GM12878 (cell line): ENCODE measurements around the gene DDX42. TPM values are rescaled to one million over a fixed set of nuclear protein-coding genes. Genes with fewer than 3 reads are reported as not detected.

Experiments used
- ATAC-seq: fragments of 200-7000 bp; cut with Tn5 transposase; 3 replicates; pipeline ENCODE4 v1.9.1; 2020; ENCODE audit warnings: mild to moderate bottlenecking, moderate library complexity
- BruUV-seq: library from RNA; stranded (reverse); fragments of 400-500 nt; replicated peaks from 2 replicates; lab custom pipeline; 2021; lab: Mats Ljungman, UMichigan
- CTCF ChIA-PET: fragments of 300-600 bp; sonication (Branson Sonifier 250); formaldehyde crosslinking; extraction: SDS; loops from one replicate; lab custom pipeline; 2021; ENCODE audit warnings: inconsistent platforms; lab: Yijun Ruan, JAX
- POLR2A ChIA-PET: fragments of 350-600 bp; formaldehyde crosslinking; extraction: SDS; loops from one replicate; lab custom pipeline; 2021; ENCODE audit warnings: inconsistent platforms; lab: Charles Lee
- RAD21 ChIA-PET: fragments of 300-600 bp; sonication (Branson Sonifier 250); formaldehyde crosslinking; loops from one replicate; lab custom pipeline; 2023; ENCODE audit warnings: antibody characterized with exemption; ENCODE audit not compliant: unreplicated experiment; lab: Charles Lee
- SMC1A ChIA-PET: fragments of 300-600 bp; sonication (Branson Sonifier 250); formaldehyde crosslinking; loops from one replicate; lab custom pipeline; 2023; ENCODE audit not compliant: unreplicated experiment, uncharacterized antibody; lab: Charles Lee
- DNase-seq: peaks from one replicate; pipeline ENCODE4 v3.0.0-alpha.2; 2011; ENCODE audit warnings: low read depth, low spot score
- FAIRE-seq: peaks from 3 replicates; lab custom pipeline; 2011; peaks lifted over from hg19 to GRCh38; lab: Jason Lieb, UNC
- H2AFZ ChIP-seq: 2 replicates; pipeline ENCODE4 v1.6.0; 2011; ENCODE audit warnings: low read depth, low read length, control low read depth; ENCODE audit not compliant: control insufficient read depth
- H3K27ac ChIP-seq: 2 replicates; pipeline ENCODE4 v1.5.1; 2011; ENCODE audit warnings: control low read depth; ENCODE audit not compliant: control insufficient read depth, insufficient read depth
- H3K27me3 ChIP-seq, 2 experiments: replicated peaks in 1 of 2; 2 replicates each; pipeline versions ENCODE4 v1.6.0 to v1.6.1; 2011; ENCODE audit warnings: low read length in 1 of 2; ENCODE audit not compliant: control insufficient read depth in 2 of 2, insufficient read depth in 2 of 2
- H3K36me3 ChIP-seq, 2 experiments: 2 replicates each; pipeline ENCODE4 v1.5.1; 2011; ENCODE audit warnings: low read length in 1 of 2; ENCODE audit not compliant: control insufficient read depth in 2 of 2, insufficient read depth in 2 of 2
- H3K4me1 ChIP-seq: 2 replicates; pipeline ENCODE4 v1.6.1; 2011; ENCODE audit warnings: mild to moderate bottlenecking, low read length, moderate library complexity, mixed read lengths; ENCODE audit not compliant: control insufficient read depth, insufficient read depth
- H3K4me2 ChIP-seq: 2 replicates; pipeline ENCODE4 v1.6.0; 2011; ENCODE audit warnings: control low read depth; ENCODE audit not compliant: control insufficient read depth, insufficient read depth
- H3K4me3 ChIP-seq: fragments of 200-600 bp; sonication (generic); 2 replicates; pipeline ENCODE4 v1.5.1; 2016
- H3K79me2 ChIP-seq: 2 replicates; pipeline ENCODE4 v1.6.0; 2011; ENCODE audit warnings: low read length; ENCODE audit not compliant: control insufficient read depth, insufficient read depth
- H3K9ac ChIP-seq: 2 replicates; pipeline ENCODE4 v1.8.0; 2011; ENCODE audit warnings: low read length, control low read depth, mixed read lengths; ENCODE audit not compliant: control insufficient read depth, insufficient read depth
- H3K9me3 ChIP-seq: replicated peaks from 3 replicates; pipeline ENCODE4 v1.5.1; 2011; ENCODE audit warnings: mild to moderate bottlenecking, low read length; ENCODE audit not compliant: control insufficient read depth, insufficient read depth
- H4K20me1 ChIP-seq: 2 replicates; pipeline ENCODE4 v1.6.0; 2011; ENCODE audit not compliant: control insufficient read depth, insufficient read depth
- BCL11A ChIP-seq: IDR thresholded peaks from 2 replicates; pipeline ENCODE4 v1.6.1; 2011; ENCODE audit warnings: low read depth, low read length
- CEBPB ChIP-seq, 2 experiments: fragments of 150-350 bp in 1 of 2; IDR thresholded peaks; 2 replicates each; pipeline ENCODE4 v1.6.1; 2012 to 2014; ENCODE audit warnings: low read depth in 2 of 2, low read length in 2 of 2, borderline replicate concordance in 1 of 2, inconsistent platforms in 1 of 2
- JUND ChIP-seq: IDR thresholded peaks from 2 replicates; pipeline ENCODE4 v1.6.1; 2012; ENCODE audit warnings: low read depth, mild to moderate bottlenecking, low read length, improper control_type of control experiment, moderate library complexity
- MEF2B ChIP-seq: fragments of 450-650 bp; IDR thresholded peaks from 2 replicates; pipeline ENCODE4 v1.6.1; 2018; ENCODE audit warnings: mild to moderate bottlenecking, moderate library complexity; ENCODE audit not compliant: partially characterized antibody, poor library complexity, severe bottlenecking
- PML ChIP-seq: IDR thresholded peaks from 2 replicates; pipeline ENCODE4 v1.6.1; 2012; ENCODE audit warnings: low read length, inconsistent platforms
- TBL1XR1 ChIP-seq: IDR thresholded peaks from 2 replicates; pipeline ENCODE4 v1.6.1; 2012; ENCODE audit warnings: low read depth, low read length, improper control_type of control experiment
- ZNF24 ChIP-seq: fragments of 450-650 bp; IDR thresholded peaks from 2 replicates; pipeline ENCODE4 v1.6.1; 2017; ENCODE audit warnings: antibody characterized with exemption, mild to moderate bottlenecking
- ZNF687 ChIP-seq: fragments of 450-650 bp; IDR thresholded peaks from 2 replicates; pipeline ENCODE4 v1.6.1; 2017; ENCODE audit warnings: mild to moderate bottlenecking, moderate library complexity
- WGBS: methylation state at CpG from one replicate; pipeline ENCODE4 v1.1.6; 2016; ENCODE audit warnings: low lambda C conversion rate; ENCODE audit not compliant: insufficient replicate concordance, insufficient coverage; ENCODE audit errors: missing lambda C conversion rate; 5-methylcytosine and 5-hydroxymethylcytosine counted together
- in situ Hi-C: fragments of 300-500 bp; cut with MboI; formaldehyde crosslinking; loops from 9 replicates; pipeline ENCODE4 v1.14.3; 2018; ENCODE audit warnings: mixed read lengths
- intact Hi-C: fragments of 100-400 bp; cut with micrococcal nuclease; formaldehyde crosslinking; loops from one replicate; pipeline ENCODE4 v1.14.2; 2022; ENCODE audit not compliant: unreplicated experiment
- polyA plus RNA-seq, 11 experiments: library from polyadenylated mRNA; depleted of rRNA in 4 of 11; unstranded in 6 of 11; stranded (reverse) in 5 of 11; fragments of >200 nt; fragmentation: Nextera tagmentation in 4 of 11; fragmentation: Illumina TruSeq in 1 of 11; extraction: Ambion mirVana in 4 of 11; extraction: Trizol in 1 of 11; gene quantifications; 1 replicate in 1 of 11; 2 replicates in 10 of 11; pipeline versions ENCODE4 v1.2.1 to v1.2.3, GENCODE V29; 2011 to 2016; ENCODE audit warnings: inconsistent platforms in 2 of 11, missing spikeins in 2 of 11, low read depth in 1 of 11
- total RNA-seq, 4 experiments: library from RNA; depleted of rRNA in 3 of 4; stranded (reverse); fragments of >200 nt in 3 of 4; fragmentation: Illumina TruSeq in 1 of 4; extraction: Trizol in 1 of 4; gene quantifications; 2 replicates each; pipeline versions ENCODE4 v1.2.1 to v1.2.3, GENCODE V29; 2013 to 2021
- TF ChIP-seq, protein P1 (sequence below): fragments of 150-350 bp; IDR thresholded peaks from 2 replicates; pipeline ENCODE4 v1.6.1; 2016; ENCODE audit warnings: low read depth, low read length
- TF ChIP-seq, protein P2 (sequence below): fragments of 450-650 bp; formaldehyde crosslinking; IDR thresholded peaks from 2 replicates; pipeline ENCODE4 v1.4.0; 2020; ENCODE audit warnings: mild to moderate bottlenecking, moderate library complexity

DDX42 gene
- total and polyA plus RNA-seq, 10 of the 15 experiments (the other 5 are each of a cell fraction or from before 2014, with no cell fraction given) = 14.6 to 147 (median 65.3) TPM

DNA sequence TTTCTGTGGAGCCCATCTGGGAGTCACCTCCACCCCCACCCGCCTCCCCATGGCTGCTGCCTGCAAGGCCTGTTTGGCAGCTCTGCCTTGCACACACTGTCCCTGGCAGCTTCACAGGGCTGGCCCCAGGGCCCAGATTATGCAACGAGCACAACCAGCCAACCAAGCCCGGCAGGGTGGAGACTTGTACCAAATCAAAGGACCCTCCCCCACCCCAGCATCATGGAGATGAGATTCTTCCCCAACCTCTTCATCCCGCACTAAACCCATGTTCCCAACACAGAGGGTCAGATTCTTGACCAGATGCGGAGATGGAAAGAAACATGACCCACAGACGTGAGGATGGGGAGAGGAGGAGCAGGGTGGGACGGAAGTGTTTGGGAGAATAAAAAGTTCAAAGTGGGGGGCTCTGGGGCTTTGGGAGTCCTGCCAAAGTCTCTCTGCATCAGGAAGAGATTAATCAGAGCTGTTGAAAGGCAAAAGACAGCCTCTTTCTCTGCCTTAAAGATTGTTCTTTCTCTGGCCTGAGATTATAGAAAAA, 64.7 kb downstream of the DDX42 start:
- no peak for ATAC-seq
- Histone ChIP-seq H4K20me1 (no peaks in the 10 kb centered on the region), H3K79me2 (peaks cover 51% of the 10 kb centered on the region), H3K4me1 (peaks cover 16% of the 10 kb centered on the region), H3K27me3 (no peaks in the 10 kb centered on the region), H3K9me3 (no peaks in the 10 kb centered on the region), H3K9ac (peak overlapping the region; percentile 32), H3K4me2 (peak overlapping the region; percentile 93), H2AFZ (no peak overlapping the region), H3K27ac (peak overlapping the region; percentile 38; the same call in 1 of the 2 replicates), H3K4me3 (peak overlapping the region; percentile 97), H3K36me3 (peaks cover 13 to 15% of the 10 kb centered on the region in 2 experiments; a peak in 3 of 4 replicates)
- intact Hi-C loops = loop anchor here (1.0 kb wide), 1 partner anchor 11 kb away; the partner anchor contains the start of genes FTSJ3 and PSMC5
- CTCF ChIA-PET = interaction anchor here (0.6 to 2.4 kb wide), 6 partner anchors 10 to 288 kb away, joined by 3 to 10 read pairs (median 5); partner anchors contain the start of gene DCAF7
- SMC1A ChIA-PET = interaction anchor here (1.2 to 2.2 kb wide), 3 partner anchors 10 to 67 kb away, joined by 3 to 5 read pairs (median 3); no protein-coding TSS in a partner anchor
- 72% methylated on average over 7 of the region's 7 CpGs for WGBS
- no TSS peak for BruUV-seq
- POLR2A ChIA-PET = interaction anchor here (0.6 to 1.8 kb wide), 10 partner anchors 10 to 182 kb away, joined by 3 to 16 read pairs (median 4); partner anchors contain the start of genes CCDC47, CD79B, DDX42 and ICAM2
- DNase-seq = no peak
- no peak for TF ChIP-seq JUND
- TF ChIP-seq ZNF687 = no peak
- TF ChIP-seq, protein P1, sequence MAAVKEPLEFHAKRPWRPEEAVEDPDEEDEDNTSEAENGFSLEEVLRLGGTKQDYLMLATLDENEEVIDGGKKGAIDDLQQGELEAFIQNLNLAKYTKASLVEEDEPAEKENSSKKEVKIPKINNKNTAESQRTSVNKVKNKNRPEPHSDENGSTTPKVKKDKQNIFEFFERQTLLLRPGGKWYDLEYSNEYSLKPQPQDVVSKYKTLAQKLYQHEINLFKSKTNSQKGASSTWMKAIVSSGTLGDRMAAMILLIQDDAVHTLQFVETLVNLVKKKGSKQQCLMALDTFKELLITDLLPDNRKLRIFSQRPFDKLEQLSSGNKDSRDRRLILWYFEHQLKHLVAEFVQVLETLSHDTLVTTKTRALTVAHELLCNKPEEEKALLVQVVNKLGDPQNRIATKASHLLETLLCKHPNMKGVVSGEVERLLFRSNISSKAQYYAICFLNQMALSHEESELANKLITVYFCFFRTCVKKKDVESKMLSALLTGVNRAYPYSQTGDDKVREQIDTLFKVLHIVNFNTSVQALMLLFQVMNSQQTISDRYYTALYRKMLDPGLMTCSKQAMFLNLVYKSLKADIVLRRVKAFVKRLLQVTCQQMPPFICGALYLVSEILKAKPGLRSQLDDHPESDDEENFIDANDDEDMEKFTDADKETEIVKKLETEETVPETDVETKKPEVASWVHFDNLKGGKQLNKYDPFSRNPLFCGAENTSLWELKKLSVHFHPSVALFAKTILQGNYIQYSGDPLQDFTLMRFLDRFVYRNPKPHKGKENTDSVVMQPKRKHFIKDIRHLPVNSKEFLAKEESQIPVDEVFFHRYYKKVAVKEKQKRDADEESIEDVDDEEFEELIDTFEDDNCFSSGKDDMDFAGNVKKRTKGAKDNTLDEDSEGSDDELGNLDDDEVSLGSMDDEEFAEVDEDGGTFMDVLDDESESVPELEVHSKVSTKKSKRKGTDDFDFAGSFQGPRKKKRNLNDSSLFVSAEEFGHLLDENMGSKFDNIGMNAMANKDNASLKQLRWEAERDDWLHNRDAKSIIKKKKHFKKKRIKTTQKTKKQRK = no peak
- no peak for TF ChIP-seq ZNF24
- TF ChIP-seq, protein P2, sequence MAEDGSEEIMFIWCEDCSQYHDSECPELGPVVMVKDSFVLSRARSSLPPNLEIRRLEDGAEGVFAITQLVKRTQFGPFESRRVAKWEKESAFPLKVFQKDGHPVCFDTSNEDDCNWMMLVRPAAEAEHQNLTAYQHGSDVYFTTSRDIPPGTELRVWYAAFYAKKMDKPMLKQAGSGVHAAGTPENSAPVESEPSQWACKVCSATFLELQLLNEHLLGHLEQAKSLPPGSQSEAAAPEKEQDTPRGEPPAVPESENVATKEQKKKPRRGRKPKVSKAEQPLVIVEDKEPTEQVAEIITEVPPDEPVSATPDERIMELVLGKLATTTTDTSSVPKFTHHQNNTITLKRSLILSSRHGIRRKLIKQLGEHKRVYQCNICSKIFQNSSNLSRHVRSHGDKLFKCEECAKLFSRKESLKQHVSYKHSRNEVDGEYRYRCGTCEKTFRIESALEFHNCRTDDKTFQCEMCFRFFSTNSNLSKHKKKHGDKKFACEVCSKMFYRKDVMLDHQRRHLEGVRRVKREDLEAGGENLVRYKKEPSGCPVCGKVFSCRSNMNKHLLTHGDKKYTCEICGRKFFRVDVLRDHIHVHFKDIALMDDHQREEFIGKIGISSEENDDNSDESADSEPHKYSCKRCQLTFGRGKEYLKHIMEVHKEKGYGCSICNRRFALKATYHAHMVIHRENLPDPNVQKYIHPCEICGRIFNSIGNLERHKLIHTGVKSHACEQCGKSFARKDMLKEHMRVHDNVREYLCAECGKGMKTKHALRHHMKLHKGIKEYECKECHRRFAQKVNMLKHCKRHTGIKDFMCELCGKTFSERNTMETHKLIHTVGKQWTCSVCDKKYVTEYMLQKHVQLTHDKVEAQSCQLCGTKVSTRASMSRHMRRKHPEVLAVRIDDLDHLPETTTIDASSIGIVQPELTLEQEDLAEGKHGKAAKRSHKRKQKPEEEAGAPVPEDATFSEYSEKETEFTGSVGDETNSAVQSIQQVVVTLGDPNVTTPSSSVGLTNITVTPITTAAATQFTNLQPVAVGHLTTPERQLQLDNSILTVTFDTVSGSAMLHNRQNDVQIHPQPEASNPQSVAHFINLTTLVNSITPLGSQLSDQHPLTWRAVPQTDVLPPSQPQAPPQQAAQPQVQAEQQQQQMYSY (CRISPR knock-in tag) = no peak
- TF ChIP-seq PML = no peak
- TF ChIP-seq CEBPB (IDR thresholded peaks at IDR 0.05; ENCODE audit: borderline replicate concordance in 1 of 2, low read depth in 2 of 2, low read length in 2 of 2) = no peak
- TF ChIP-seq TBL1XR1 = no peak
- TF ChIP-seq BCL11A = no peak
- TF ChIP-seq MEF2B = no peak
- in situ Hi-C loops = loop anchor here (25.0 kb wide), 1 partner anchor 401 kb away; the partner anchor contains the start of gene CYB561
- FAIRE-seq = no peak
- RAD21 ChIA-PET = interaction anchor here (0.7 to 1.8 kb wide), 5 partner anchors 10 to 216 kb away, joined by 3 to 4 read pairs (median 4); no protein-coding TSS in a partner anchor
